ENCODE data around the gene TUFT1. TPM values are rescaled to one million over a fixed set of nuclear protein-coding genes. Genes with fewer than 3 reads are reported as not detected.

Gene TUFT1
- total RNA-seq, 1 donor from 2014 or later: 3.6 TPM

DNA sequence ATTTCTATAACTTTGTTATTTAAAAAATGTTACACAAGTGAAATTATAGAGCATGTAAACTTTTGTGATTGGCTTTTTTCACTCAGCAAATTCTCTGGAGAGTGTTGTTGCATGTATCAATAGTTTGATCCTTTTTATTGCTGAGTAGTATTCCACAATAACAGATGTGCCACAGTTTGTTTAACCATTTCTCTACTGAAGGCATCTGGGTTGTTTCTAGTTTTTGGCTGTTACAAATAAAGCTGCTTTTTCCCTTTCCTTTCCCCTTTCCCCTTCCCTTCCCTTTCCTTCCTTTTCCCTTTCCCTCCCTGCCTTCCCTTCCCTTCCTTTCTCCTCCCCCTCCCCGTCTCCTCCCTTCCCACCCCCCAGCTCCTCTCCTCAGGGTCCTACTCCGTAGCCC is 15.9 kb downstream of the TUFT1 start:
- H3K27me3 ChIP-seq (ENCODE audit: low read depth): no peaks in the 10 kb centered on the region
- no peaks in the 10 kb centered on the region for H3K4me1 ChIP-seq
- no peaks in the 10 kb centered on the region for H3K36me3 ChIP-seq
- TF ChIP-seq, protein P1, sequence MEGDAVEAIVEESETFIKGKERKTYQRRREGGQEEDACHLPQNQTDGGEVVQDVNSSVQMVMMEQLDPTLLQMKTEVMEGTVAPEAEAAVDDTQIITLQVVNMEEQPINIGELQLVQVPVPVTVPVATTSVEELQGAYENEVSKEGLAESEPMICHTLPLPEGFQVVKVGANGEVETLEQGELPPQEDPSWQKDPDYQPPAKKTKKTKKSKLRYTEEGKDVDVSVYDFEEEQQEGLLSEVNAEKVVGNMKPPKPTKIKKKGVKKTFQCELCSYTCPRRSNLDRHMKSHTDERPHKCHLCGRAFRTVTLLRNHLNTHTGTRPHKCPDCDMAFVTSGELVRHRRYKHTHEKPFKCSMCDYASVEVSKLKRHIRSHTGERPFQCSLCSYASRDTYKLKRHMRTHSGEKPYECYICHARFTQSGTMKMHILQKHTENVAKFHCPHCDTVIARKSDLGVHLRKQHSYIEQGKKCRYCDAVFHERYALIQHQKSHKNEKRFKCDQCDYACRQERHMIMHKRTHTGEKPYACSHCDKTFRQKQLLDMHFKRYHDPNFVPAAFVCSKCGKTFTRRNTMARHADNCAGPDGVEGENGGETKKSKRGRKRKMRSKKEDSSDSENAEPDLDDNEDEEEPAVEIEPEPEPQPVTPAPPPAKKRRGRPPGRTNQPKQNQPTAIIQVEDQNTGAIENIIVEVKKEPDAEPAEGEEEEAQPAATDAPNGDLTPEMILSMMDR (IDR thresholded peaks at IDR 0.05; ENCODE audit: borderline replicate concordance): no peak
- no peak for DNase-seq
- H3K9me3 ChIP-seq (replicated peaks): no peaks in the 10 kb centered on the region
- intact Hi-C loops (cut with micrococcal nuclease): no loop called here
- H3K27ac ChIP-seq (replicated peaks): no peak overlapping the region
- no peak overlapping the region for H3K4me3 ChIP-seq

DNA sequence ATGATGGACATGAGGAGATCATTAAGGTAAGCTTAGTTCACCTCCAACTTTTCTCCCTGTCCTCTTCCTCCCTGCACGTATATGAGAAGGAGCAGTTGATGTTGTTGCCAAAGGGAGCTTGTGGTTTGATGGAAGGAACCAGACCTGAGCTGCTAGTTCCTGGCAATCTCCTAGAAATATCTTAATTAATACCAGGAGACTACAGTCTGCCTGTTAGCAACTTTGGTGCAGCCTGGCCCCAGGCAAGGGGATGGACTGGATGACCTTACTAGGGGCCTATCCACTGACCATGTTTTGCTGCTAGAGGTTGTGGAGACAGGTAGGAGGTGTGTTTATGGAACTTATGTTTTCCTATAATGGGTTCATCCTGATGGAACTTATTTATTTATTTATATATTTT is 22.6 kb downstream of the TUFT1 start:
- Histone ChIP-seq H3K36me3 (peaks cover 28% of the 10 kb centered on the region), H3K4me3 (no peak overlapping the region), H3K9me3 (replicated peaks) (no peaks in the 10 kb centered on the region), H3K4me1 (no peaks in the 10 kb centered on the region), H3K27ac (replicated peaks) (no peak overlapping the region), H3K27me3 (ENCODE audit: low read depth) (no peaks in the 10 kb centered on the region)
- TF ChIP-seq, protein P1 (IDR thresholded peaks at IDR 0.05; ENCODE audit: borderline replicate concordance): no peak
- no peak for DNase-seq
- intact Hi-C loops (cut with micrococcal nuclease): no loop called here

DNA sequence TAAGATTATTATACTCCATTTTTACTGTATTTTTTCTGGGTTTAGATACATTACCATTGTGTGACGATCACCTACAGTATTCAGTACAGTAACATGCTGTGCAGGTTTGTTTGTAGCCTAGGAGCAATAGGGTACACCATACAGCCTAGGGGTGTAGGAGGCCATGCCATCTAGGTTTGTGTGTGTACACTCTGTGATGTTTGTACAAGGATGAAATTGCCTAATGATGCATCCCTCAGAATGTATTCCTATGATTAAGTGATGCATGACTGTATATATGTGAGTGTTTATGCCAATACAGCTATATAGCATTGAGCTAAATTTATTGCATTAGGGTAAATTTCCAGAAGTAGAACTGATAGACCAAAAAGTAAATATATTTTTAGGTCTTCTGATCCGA is 23.3 kb downstream of the TUFT1 start:
- intact Hi-C loops (cut with micrococcal nuclease): no loop called here
- H3K36me3 ChIP-seq: peaks cover 28% of the 10 kb centered on the region
- H3K27ac ChIP-seq (replicated peaks): no peak overlapping the region
- TF ChIP-seq, protein P1 (IDR thresholded peaks at IDR 0.05; ENCODE audit: borderline replicate concordance): no peak
- H3K4me1 ChIP-seq: no peaks in the 10 kb centered on the region
- H3K9me3 ChIP-seq (replicated peaks): no peaks in the 10 kb centered on the region
- no peak overlapping the region for H3K4me3 ChIP-seq
- DNase-seq: no peak
- no peaks in the 10 kb centered on the region for H3K27me3 ChIP-seq (ENCODE audit: low read depth)

DNA sequence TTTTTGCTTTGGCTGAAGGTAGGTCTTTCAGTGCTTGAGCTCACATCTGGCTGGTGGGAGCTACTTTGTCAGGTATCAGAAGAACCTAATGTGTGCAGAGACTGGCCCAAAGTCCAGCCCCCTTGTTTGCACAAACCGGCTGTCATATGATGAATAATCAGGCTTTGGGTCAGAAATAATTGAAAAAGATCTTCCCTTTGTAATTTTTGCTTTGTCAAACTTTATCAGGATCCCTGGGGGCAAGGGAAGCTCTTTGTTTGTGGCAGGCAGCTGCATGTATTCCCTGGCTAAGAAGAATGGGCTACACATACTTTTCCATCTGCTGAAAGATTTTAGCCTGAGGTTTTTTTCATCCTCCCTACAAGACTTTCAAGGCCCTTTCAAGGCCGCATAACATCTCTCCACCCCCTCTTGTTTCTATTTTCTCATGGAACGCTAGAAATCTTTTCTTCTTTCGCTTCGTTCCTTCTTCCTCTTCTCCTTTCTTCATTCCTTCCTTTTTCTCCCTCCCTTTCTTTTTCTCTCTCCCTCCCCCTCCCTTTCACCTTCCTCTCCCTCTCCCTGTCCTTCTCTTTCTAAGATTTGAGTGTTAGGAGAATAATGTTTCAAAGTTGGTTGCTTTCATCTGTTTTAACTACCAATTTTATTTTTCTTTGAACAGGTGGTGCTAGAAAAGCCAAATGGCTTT is 25.5 kb downstream of the TUFT1 start:
- TF ChIP-seq, protein P1 (IDR thresholded peaks at IDR 0.05; ENCODE audit: borderline replicate concordance): no peak
- Histone ChIP-seq H3K4me3 (no peak overlapping the region), H3K27ac (replicated peaks) (no peak overlapping the region), H3K36me3 (peaks cover 45% of the 10 kb centered on the region), H3K9me3 (replicated peaks) (no peaks in the 10 kb centered on the region), H3K4me1 (no peaks in the 10 kb centered on the region), H3K27me3 (ENCODE audit: low read depth) (no peaks in the 10 kb centered on the region)
- intact Hi-C loops (cut with micrococcal nuclease): no loop called here
- no peak for DNase-seq

DNA sequence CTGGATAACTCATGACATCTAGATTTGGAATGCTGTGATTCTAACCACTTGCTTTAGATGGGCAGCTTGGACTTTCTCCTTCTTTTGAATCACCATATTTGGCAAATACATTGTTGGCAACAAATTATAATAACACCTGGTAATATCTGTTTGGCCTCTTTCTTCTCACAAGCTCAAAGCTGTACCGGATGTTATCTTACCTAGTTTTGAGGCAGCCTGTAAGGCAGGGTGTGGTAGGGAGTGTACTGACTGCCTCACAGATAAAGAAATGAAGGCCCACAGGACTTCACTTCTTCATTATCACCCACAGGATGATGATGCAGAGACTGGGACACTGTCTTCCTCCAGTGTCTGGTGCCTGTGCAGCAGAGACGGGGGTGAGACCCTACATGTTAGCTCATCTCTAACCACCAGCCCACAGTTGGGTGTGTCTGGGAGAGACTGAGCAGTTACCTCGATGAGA is 28.5 kb downstream of the TUFT1 start:
- DNase-seq: no peak
- TF ChIP-seq, protein P1 (IDR thresholded peaks at IDR 0.05; ENCODE audit: borderline replicate concordance): no peak
- no peak overlapping the region for H3K4me3 ChIP-seq
- H3K9me3 ChIP-seq (replicated peaks): no peaks in the 10 kb centered on the region
- H3K36me3 ChIP-seq: peaks cover 45% of the 10 kb centered on the region
- no peaks in the 10 kb centered on the region for H3K4me1 ChIP-seq
- H3K27ac ChIP-seq (replicated peaks): no peak overlapping the region
- H3K27me3 ChIP-seq (ENCODE audit: low read depth): no peaks in the 10 kb centered on the region
- intact Hi-C loops (cut with micrococcal nuclease): no loop called here
